Activated CD4-positive, alpha-beta T cell treated with anti-CD3 and anti-CD28 coated beads, Interleukin-10, Interleukin-2, amounts not matched to agents 100 ng/mL and 50 ng/mL, durations not matched to agents 16 hours and 8 hours (primary cell): ENCODE measurements around the gene MINAR1.

Experiments
- DNase-seq: peaks from one replicate; pipeline ENCODE4 v3.0.0-alpha.2; 2020

MINAR1 gene

DNA sequence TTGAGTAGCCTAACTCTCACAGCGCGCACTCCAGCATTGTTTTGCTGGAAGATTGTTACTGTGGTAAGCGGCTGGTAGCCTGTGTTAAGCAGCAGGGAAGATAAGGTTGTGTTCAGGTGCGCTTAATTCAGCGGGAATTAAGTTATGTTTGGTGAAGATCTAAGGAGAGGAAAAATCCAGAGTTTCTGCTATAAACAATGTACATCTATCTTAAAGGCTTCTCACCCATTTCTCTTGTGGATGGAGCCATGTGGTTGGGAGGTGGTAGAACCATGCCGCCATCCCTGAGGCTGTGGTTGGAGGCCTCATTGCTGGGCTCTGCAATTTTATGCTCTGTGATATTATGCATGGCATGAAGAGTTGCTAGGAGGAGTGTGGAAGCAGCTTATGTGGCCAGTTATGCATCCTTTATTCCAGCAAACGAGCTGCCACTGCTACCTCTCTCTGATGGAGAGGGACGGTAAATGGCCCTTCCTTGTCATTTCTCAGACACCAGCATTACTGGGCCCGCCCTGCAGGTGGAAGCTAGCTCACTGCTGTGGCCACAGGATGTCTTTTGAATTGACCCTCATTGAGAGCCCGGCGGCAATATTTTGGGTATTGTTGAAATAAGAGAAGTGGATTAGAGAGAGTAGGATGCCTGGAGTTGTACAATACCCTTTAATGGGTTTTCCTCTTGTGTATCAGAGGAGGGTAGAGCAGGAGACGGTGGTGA, 1.3 kb downstream of the MINAR1 start:
- DNase-seq, result no peak

DNA sequence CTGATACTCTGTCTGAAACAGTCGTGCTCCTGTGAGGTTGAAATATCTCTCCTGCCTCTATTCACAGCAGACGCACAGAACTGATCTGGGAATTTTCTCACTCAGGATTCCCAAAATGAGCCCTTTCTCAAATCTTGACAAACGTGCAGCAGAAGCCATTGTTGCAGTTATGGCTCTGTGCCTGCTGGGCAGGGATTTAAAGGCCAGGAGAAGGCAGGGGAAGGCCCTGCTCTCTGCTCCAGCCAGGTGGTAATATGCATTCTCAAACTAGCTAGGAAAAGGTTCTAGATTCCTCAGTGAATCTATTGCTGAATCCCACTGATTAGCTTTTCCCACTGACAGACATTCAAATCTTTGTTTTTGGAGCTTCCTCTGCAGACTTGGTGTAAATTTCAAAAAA, 2.2 kb downstream of the MINAR1 start:
- DNase-seq, result no peak

DNA sequence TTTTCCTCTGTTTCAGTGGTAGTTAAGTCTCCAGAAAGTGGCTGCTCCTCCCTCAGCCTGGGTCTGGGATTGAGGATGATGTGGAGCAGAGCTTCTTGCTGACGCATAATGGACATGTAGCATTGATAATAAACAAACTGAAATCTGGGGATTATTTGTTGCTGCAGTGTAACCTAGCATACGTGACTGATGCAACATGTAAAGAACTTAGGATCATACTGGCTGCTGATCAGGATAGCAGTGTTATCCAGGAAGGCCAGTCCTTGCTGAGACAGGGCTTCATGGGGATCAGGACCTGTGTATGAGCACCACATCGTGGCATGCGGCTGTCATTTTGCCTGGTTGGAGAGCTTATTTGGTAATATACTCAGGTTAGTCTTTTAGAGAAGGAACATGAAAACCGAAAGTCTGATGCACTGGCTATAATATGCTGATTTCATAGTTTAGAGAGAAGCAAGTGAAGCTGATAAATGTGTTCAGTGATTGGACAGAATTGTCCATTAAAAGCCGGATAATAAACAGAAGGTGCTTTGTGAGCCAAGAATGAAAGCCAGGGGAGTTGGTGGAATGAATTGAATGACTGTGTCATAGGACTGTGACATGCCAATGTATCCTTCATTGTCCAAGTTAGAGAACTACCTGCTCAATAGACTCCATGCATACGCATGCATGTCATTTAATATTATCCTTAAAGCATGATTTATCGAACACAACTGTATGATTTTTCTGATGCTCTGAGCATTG, 4.1 kb downstream of the MINAR1 start:
- DNase-seq, result no peak

DNA sequence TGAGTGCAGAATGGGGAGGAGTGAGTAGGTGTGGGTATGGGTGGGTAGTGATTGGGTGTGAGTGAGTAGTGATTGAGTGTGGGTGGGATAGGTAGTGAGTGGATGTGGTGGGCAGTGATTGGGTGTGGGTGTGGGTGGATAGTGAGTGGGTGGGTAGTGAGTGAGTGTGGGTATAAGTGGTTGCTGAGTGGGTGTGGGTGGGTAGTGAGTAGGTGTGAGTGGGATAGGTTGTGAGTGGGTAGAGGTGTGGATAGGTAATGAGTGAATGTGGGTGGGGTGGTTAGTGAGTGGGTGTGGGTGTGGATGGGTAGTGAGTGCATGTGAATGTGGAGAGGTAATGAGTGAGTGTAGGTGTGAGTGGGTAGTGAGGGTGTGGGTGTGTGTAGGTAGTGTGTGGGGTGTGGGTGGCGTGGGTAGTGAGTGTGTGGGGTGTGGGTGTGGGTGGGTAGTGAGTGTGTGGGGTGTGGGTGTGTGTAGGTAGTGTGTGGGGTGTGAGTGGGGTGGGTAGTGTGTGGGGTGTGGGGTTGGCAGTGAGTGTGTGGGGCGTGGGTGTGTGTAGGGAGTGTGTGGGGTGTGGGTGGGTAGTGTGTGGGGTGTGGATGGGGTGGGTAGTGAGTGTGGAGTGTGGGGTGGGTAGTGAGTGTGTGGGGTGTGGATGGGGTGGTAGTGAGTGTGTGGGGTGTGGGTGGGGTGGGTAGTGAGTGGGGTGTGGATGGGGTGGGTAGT, 5.3 kb downstream of the MINAR1 start:
- no peak for DNase-seq

DNA sequence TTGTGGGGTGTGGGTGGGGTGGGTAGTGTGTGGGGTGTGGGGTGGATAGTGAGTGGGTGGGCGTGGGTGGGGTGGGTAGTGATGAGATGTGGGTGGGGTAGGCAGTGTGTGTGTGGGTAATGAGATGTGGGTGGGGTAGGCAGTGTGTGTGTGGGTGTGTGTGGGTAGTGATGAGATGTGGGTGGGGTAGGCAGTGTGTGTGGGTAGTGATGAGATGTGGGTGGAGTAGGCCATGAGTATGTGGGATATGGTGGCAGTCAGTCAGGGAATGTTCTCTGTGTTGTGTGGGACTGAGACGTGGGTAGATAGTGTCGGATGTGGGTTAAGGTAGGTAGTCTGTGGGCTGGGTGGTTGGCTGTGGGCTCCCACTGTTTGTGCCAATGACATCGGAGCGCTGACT, 7.1 kb downstream of the MINAR1 start:
- no peak for DNase-seq

DNA sequence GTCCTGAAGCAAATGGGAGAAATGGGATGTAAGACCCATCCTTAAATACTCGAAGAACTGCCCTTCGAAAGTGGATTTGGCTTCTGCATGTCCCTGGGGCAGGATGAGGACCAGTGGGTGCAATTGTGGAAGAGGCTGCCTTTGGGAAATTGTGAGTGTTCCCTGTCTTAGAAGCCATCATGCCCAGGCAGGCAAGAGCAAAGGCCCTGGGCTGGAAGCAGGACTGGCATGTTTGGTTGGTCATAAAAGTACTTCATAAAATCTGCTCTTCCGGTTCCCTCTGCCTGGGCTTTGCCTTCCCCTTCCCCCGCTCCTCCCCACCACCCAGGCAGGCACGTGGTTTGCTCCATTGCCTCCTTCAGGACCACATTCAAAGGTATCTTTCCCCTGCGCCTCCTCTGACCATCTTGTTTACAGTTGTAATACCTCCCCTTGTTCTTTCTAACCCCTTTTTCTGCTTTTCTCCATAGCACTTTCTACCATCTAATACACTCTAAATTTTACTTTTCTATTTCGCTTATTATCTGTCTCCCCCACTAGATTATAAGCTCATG, 8.3 kb downstream of the MINAR1 start:
- no peak for DNase-seq

DNA sequence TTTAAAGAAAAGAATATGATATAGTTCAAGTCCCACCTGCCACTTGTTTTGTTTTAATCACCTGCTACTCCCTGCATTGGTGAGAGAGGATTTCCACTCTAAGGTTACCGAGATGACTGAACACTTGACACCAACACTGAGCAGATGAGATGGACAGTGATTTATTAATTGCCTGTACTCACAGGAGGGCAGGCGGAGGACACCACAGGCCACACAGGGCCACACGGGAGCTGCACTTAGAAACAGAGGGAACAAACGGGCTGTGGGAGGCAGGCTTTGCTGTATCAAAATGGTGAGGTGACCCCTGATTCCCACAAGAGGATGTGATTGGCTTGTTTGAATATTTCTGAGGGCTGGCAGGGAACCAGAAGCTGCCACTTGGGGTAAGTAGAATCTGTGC, 10.8 kb downstream of the MINAR1 start:
- no peak for DNase-seq

DNA sequence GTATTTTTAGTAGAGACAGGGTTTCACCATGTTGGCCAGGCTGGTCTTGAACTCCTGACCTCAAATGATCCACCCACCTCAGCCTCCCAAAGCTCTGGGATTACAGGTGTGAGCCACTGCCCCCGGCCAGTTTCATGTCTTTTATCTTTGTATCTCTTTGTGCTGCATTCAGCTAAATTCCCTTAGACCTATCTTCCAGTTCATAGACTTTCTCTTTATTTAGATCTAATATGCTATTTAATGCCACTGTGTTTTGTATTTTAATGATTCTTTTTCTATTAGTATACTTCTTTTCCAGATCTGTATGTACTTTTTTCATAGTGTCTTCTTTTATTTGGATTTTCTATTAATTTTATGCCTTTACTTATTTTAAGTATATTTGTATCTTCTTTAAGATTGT, 14.9 kb downstream of the MINAR1 start:
- no peak for DNase-seq

DNA sequence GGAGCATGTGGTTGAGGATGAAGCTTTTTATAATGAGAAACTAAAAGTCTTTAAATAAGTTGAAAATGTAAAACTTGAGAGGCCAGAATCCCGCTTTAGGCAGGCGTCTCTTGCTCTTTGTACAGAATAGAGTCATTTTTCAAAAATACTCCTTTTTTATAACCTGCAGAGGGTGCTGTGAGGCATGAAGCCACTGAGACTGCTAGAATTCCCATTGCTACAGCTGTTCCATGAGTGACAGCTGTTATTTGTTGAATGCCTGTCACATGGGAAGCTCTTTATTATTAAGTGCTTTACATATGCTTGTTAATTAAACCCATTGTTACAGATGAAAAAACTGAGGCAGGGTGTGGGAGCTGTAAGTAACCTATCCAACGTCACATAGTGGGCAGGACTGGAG, 18.5 kb downstream of the MINAR1 start:
- no peak for DNase-seq

DNA sequence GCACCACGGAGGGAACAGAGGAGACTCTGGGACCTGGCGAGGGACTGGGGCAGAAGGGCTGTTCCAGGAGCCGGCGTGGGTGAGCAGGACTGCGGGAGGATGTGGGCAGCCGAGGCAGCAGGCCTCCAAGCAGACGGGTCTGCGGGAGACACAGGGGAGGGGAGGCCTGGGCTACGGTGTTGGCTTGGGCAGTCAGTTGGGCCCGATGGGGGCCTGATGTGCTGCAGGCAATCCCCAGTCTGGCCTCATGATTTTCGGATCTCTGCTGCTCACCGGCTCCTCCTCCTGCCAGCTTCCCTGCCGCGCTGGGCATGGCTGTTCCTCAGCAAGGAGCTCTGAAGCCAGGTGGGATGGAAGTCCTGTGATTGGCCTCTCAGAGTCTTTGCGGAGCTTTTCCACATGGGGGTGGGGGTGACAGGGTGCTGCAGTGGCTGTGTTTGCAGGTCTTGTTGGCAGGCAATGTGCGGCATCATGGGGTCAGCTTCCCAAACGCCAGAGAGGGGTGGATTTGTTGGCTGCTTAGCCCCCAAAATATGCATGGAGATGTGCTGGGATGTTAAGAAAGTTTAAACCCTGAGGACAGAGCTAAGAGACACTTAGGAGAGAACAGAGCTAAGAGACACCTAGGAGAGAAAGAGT, 19.3 kb downstream of the MINAR1 start:
- no peak for DNase-seq

DNA sequence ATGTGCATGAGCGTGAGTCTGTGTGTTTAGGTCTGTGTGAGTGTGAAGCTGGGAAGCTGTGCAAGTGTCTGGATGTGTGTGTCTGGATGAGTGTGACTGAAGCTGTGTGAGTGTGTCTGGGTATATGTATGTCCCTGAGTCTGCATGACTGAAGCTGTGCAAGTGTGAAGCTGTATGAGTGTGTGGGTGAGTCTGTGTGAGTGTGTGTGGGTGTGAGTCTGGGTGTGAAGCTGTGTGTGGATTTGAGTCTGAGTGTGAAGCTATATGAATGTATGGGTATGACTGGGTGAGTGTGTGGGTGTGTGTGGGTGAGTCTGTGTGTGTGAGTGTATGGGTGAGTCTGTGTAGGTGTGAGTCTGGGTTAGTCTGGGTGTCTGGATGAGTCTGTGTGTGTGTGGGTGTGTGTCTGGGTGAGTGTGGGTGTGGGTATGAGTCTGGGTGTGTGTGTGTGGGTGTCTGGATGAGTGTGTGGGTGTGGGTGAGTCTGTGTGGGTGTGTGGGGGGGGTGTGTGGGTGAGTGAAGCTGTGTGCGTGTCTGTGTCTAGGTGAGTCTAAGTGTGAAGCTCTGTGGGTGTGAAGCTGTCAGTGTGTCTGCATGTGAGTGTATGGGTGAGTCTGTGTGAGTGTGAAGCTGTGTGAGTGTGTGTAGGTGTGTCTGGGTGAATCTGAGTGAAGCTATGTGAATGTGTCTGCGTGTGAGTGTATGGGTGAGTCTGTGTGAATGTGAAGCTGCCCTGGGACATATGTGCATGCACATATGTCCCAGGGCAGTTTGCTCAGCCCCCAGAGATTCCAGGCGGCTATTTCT, 20.3 kb downstream of the MINAR1 start:
- DNase-seq, result no peak

DNA sequence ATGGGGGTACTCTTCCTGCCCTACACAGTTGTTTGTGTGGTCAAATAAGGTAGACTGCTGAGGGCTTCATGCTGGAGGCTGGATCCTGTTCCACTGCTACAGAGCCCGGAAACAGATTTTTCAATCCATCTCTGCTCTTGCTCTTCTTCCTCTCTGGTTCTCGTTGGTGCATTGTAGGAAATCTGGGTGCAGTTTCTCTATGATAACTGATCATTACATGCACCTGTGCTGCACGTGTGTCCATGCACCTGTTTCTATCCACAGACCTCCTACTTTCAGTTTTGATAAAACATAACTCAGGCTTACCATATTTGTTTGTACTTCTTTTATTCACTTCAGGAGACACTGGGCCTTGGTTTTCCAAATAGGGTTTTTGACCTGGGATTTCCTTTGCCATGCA, 21.3 kb downstream of the MINAR1 start:
- no peak for DNase-seq

DNA sequence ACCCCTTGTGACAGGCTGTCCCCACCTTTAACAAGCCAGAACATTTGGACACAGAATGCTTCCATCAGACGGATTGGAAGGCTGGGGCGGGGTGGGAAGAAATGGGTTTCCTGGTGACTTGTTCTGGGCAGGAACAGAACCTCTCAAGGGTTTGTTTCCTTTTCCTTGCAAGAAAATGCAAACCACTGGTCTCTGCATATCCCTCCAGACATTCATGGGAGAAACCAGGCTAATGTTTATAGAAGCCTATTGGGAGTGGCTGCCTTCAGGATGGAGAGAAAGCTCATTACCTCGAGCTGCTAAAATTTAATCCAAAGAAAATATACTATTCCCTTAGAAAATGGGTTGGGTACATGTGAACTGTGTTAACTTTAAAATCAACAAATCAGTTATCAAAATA, 21.9 kb downstream of the MINAR1 start:
- DNase-seq, result no peak

DNA sequence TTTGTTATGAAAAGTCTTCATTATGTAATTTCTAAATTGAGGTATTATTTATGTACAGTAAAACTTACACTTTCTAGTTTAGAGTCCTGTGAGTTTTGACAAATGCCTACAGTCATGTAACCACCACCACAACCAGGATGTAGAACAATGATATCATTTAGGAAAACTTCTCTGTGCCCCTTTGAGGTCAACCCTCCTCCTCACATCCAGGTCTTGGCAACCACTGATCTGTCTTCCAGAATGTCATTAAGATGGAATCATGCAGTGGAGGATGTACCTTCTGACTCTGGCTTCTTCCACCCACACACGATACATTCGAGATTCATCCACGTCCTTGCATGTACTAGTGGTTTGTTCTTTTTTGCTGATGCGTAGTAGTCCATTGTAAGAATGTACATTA, 23.2 kb downstream of the MINAR1 start:
- no peak for DNase-seq

DNA sequence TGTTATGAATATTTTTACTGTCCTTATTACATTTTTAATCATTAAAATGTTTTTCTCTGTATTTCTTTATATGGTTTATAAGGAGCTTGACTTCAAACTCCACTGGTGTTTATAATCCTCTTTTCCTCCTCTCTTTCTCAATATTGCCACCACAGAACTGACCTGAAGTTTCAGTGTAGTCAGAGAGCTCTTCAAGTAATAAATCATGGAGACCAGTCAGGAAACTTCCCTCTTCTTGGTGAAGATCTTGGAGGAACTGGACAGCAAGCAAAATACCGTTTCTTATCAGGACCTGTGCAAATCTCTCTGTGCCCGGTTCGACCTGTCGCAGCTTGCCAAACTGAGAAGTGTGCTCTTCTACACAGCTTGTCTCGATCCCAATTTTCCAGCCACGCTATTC, 23.8 kb downstream of the MINAR1 start:
- no peak for DNase-seq

DNA sequence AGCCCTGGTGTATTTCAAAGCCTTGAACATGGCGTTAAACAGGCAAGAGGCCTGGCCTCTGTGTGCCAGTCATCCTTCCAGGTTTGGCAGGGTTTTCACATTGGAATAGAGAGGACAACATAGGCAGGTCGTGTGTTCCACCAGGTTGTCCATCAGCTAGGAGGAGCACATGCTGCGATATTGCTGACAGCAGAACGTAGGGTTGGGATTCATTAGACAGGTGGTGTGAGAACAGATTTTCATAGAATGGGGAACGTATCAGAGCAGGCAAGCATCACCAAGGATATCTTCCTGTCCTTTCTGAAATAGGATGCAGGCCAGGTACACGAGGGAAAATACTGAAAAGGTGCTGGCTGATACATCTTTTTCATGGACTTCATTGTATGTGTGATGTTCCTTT, 26.4 kb downstream of the MINAR1 start:
- DNase-seq, result no peak

DNA sequence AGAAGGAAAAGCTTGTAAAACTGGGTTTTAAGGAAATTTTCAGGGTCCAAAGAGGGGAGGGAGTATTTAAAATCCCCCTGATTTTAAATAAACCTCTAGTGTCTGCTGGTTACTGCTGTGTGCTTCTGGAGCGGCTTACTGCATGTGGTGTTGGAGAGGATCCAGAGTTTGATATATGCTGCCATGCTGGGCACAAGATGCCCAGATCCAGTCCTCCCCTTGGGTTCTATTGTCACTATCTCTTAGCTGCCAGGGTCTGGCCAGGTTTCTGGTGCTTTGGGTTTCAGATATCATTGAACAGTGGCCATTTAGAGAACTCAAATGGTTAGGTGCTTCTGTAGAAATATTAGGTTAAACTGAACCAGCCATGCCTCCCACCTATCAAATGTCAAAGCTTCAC, 27.5 kb downstream of the MINAR1 start:
- DNase-seq, result no peak

DNA sequence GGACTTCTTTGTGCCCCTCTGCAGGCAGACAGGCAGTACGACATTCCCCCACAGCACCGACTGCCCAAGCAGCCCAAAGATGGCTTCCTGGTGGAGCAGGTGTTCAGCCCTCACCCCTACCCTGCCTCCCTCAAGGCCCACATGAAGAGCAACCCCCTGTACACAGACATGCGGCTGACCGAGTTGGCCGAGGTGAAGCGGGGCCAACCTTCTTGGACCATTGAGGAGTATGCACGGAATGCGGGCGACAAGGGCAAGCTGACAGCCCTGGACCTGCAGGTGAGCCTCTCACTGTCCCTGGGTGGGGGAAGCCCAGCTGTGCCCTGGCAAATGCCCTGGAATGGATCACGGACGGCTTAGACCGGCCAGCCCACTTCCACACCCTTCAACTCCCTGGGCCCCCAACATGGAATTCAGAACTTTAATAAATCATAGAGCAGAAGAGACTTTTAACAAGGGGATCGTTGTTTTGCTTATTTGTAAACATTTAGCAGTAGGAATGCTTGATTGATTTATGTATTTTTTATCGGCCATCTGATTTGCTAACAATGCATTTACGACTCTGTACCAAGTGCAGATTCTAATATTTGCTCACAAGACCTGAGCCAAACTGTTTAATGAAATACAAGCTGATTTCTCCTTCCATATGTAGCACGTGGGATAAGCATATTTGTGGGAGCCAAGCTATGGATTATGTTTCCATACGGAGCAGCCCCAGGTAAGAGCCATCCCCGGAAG, 31.1 kb downstream of the MINAR1 start:
- no peak for DNase-seq

DNA sequence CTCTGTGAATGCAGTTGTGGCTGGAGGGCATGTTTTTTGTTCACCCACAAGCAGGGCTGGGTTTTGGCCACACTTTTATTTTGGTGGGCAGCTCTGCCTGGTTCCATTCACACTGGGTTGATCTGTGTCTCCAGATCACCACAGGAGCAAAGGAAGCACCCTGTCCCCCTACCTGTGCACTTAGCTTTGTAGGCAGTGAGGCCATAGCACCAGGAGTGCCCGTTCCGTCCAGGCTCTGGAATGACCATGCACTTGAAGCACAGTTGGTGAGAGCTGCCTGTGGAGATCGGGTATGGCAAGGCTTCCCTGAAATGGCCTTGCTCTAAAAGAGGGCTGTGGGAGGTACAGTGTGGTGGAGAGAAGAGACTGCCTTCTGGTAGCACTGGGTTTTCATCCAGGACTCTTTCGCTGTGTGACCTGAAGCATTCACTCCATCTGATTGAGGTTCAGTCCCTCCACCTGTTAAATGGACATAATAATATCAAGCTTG, 31.7 kb downstream of the MINAR1 start:
- no peak for DNase-seq

DNA sequence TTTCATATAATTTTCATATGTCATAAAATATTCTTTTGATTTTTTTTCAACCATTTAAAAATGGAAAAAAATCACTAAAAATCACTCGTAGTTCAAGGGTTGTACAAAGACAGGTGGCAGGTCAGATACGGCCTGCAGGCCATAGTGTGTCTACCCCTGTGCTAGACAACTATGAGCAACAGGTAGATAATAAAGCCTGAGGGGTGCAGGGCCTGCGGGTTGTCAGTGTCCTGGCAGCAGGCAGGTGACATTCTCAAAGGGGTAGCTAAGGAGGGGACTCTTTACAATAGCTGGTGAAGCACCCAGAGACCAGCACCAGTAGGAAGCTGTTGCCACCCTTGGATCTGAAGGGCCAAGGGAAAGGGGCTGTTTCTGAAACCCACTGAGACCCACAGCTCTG, 34.4 kb downstream of the MINAR1 start:
- no peak for DNase-seq

DNA sequence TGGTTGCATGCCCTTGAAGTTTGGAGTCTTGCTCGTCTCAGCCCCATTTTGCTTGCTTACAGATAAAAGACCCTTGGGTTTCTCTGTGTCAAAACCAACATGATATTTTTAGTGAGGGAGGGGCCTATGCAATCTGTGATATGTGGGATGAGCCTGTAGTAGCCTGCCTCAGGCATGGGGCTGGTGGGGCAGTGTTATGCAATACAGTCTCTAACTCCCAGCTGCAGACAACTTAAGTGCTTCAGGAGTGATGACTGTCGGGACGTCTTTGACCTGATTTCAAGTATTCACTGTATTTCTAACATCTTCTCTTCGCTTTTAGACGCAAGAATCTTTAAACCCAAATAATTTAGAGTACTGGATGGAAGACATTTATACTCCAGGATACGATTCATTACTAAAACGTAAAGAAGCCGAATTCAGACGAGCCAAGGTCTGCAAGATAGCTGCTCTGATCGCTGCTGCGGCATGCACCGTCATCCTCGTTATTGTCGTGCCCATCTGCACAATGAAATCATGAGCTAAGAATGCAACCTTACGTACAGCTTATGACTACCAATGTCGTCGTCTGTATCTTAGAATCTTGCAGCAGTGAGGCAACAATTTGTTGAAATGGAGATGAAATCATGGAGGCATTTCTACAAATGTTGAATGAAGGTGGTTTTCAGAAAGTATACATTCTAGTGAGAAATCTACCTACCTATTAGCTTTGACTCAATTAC, 35.9 kb downstream of the MINAR1 start:
- DNase-seq, result no peak
